B cell (primary cell): ENCODE data around the gene JAK1. TPM values are rescaled to one million over a fixed set of nuclear protein-coding genes. Genes with fewer than 3 reads are reported as not detected.

Experiments
- ATAC-seq: fragments of 200-7000 bp; cut with Tn5 transposase; one replicate; pipeline ENCODE4 v1.10.0; 2021; ENCODE audit warnings: low read depth, mild to moderate bottlenecking, moderate number of reproducible peaks, moderate library complexity
- CTCF ChIA-PET: fragments of 350-600 bp; sonication (Branson Sonifier 250); formaldehyde crosslinking; loops from one replicate; lab custom pipeline; 2021; ENCODE audit warnings: antibody characterized with exemption, inconsistent platforms; lab: Charles Lee
- POLR2A ChIA-PET: fragments of 350-600 bp; sonication (Branson Sonifier 250); formaldehyde crosslinking; loops from one replicate; lab custom pipeline; 2021; ENCODE audit warnings: antibody characterized with exemption; lab: Charles Lee
- DNase-seq: peaks from one replicate; pipeline ENCODE4 v3.0.0; 2013
- H2AFZ ChIP-seq: 2 replicates; pipeline ENCODE4 v1.6.1; 2012; ENCODE audit warnings: mild to moderate bottlenecking, low read depth, low read length; ENCODE audit not compliant: insufficient read depth, poor library complexity, severe bottlenecking
- H3K27ac ChIP-seq, 2 donors: 1 replicate in 1 of 2; 2 replicates in 1 of 2; pipeline ENCODE4 v1.5.1; 2012 to 2013; ENCODE audit warnings: low read length in 2 of 2, mild to moderate bottlenecking in 2 of 2, moderate library complexity in 1 of 2
- H3K27me3 ChIP-seq, 4 experiments: fragments of 200-600 bp in 1 of 4; sonication (generic) in 1 of 4; replicated peaks in 1 of 4; 1 replicate in 2 of 4; 2 replicates in 2 of 4; pipeline versions ENCODE4 v1.6.1 to v1.7.0; 2013 to 2016; ENCODE audit warnings: low read length in 3 of 4, mild to moderate bottlenecking in 2 of 4, mixed read lengths in 1 of 4, moderate library complexity in 1 of 4; ENCODE audit not compliant: insufficient read depth in 4 of 4, control insufficient read depth in 3 of 4; ENCODE audit errors: control extremely low read depth in 1 of 4
- H3K36me3 ChIP-seq, 2 experiments: replicated peaks in 1 of 2; 1 replicate in 1 of 2; 2 replicates in 1 of 2; pipeline versions ENCODE4 v1.6.1 to v1.7.1; 2013; ENCODE audit warnings: low read length in 1 of 2; ENCODE audit not compliant: insufficient read depth in 2 of 2, control insufficient read depth in 1 of 2; ENCODE audit errors: control extremely low read depth in 1 of 2, extremely low read depth in 1 of 2
- H3K4me1 ChIP-seq, 2 donors: fragments of 200-600 bp in 1 of 2; sonication (generic) in 1 of 2; 1 replicate in 1 of 2; 2 replicates in 1 of 2; pipeline versions ENCODE4 v1.5.1 to v1.6.1; 2013 to 2017; ENCODE audit warnings: low read length in 2 of 2; ENCODE audit not compliant: control insufficient read depth in 2 of 2, insufficient read depth in 2 of 2
- H3K4me2 ChIP-seq: replicated peaks from 2 replicates; pipeline ENCODE3; 2012; ENCODE audit warnings: mild to moderate bottlenecking, low read depth, low read length; ENCODE audit not compliant: poor library complexity, severe bottlenecking
- H3K4me3 ChIP-seq, 5 experiments: fragments of 200-600 bp in 1 of 5; sonication (generic) in 1 of 5; 1 replicate in 3 of 5; 2 replicates in 2 of 5; pipeline versions ENCODE4 v1.5.1 to v1.7.0; 2011 to 2016; ENCODE audit warnings: low read length in 4 of 5, mild to moderate bottlenecking in 4 of 5, low read depth in 2 of 5, control low read depth in 1 of 5, moderate library complexity in 1 of 5; ENCODE audit not compliant: insufficient read depth in 1 of 5; ENCODE audit errors: control extremely low read depth in 1 of 5, extremely low read depth in 1 of 5
- H3K79me2 ChIP-seq: fragments of 200-600 bp; sonication (generic); one replicate; pipeline ENCODE4 v1.6.0; 2016; ENCODE audit warnings: low read length; ENCODE audit not compliant: control insufficient read depth, insufficient read depth
- H3K9ac ChIP-seq: fragments of 200-600 bp; sonication (generic); 2 replicates; pipeline ENCODE4 v1.6.1; 2017; ENCODE audit warnings: mild to moderate bottlenecking, low read length, moderate library complexity
- H3K9me3 ChIP-seq, 3 donors: one replicate each; pipeline versions ENCODE4 v1.6.1 to v1.7.1; 2013; ENCODE audit warnings: low read length in 2 of 3; ENCODE audit not compliant: control insufficient read depth in 2 of 3, insufficient read depth in 1 of 3; ENCODE audit errors: control extremely low read depth in 1 of 3
- H4K20me1 ChIP-seq: 2 replicates; pipeline ENCODE4 v1.6.0; 2012; ENCODE audit warnings: mild to moderate bottlenecking, low read length; ENCODE audit not compliant: insufficient read depth, control insufficient read depth, poor library complexity, severe bottlenecking
- H3K27ac Mint-ChIP-seq: one replicate; pipeline ENCODE4 v1.8.0; 2021; ENCODE audit warnings: mixed read lengths
- H3K27me3 Mint-ChIP-seq: one replicate; pipeline ENCODE4 v1.8.0; 2021; ENCODE audit warnings: mixed read lengths
- H3K4me1 Mint-ChIP-seq: one replicate; pipeline ENCODE4 v1.8.0; 2021; ENCODE audit warnings: mixed read lengths
- H3K4me3 Mint-ChIP-seq: one replicate; pipeline ENCODE4 v1.8.0; 2021; ENCODE audit warnings: mixed read lengths
- H3K9me3 Mint-ChIP-seq: one replicate; pipeline ENCODE4 v1.8.0; 2022; ENCODE audit warnings: mixed read lengths; ENCODE audit not compliant: insufficient read depth
- CTCF ChIP-seq: fragments of 200-600 bp; IDR thresholded peaks from one replicate; pipeline ENCODE4 v1.8.0; 2022; ENCODE audit warnings: antibody characterized with exemption, mild to moderate bottlenecking
- EZH2 ChIP-seq: IDR thresholded peaks from 2 replicates; pipeline ENCODE4 v1.6.1; 2012; ENCODE audit warnings: borderline replicate concordance, low read depth, mild to moderate bottlenecking, moderate library complexity, low read length; ENCODE audit not compliant: insufficient read depth, poor library complexity, severe bottlenecking
- WGBS: methylation state at CpG from one replicate; pipeline ENCODE4 v1.1.5; 2013; ENCODE audit warnings: missing lambda C conversion rate; ENCODE audit not compliant: insufficient coverage; 5-methylcytosine and 5-hydroxymethylcytosine counted together
- intact Hi-C: fragments of 100-400 bp; cut with micrococcal nuclease; formaldehyde crosslinking; loops from one replicate; pipeline ENCODE4 v1.10.0; 2022
- polyA plus RNA-seq: library from polyadenylated mRNA; depleted of rRNA; stranded (reverse); fragments of >200 nt; gene quantifications from 2 replicates; pipeline ENCODE4 v1.2.3, GENCODE V29; 2012
- total RNA-seq, 2 donors: library from RNA; stranded (reverse); fragments of 120-200 nt in 1 of 2; gene quantifications; 1 replicate in 1 of 2; 2 replicates in 1 of 2; pipeline versions ENCODE4 v1.2.3 to v1.2.4, GENCODE V29; 2013 to 2022

JAK1 gene
- total and polyA plus RNA-seq, 2 donors (not counting 1 experiment from before 2014, with no cell fraction given): 99.0 to 244 TPM

GRCh38 chr1:64891448-64891825 is 74.9 kb downstream of the JAK1 start:
- no peak overlapping the region for H3K4me3 ChIP-seq
- H3K79me2 ChIP-seq: peaks cover 100% of the 10 kb centered on the region
- Mint-ChIP-seq H3K27ac (no peak overlapping the region), H3K4me3 (peak overlapping the region; percentile 54), H3K27me3 (no peaks in the 10 kb centered on the region), H3K4me1 (peaks cover 91% of the 10 kb centered on the region), H3K9me3 (no peaks in the 10 kb centered on the region)
- no peak overlapping the region for H3K27ac ChIP-seq
- WGBS: 28% methylated on average over 3 of the region's 3 CpGs
- ChIA-PET CTCF (no interaction called here), POLR2A (no interaction called here)
- peaks cover 63 to 86% of the 10 kb centered on the region in 2 donors for H3K4me1 ChIP-seq
- H3K36me3 ChIP-seq: no peaks in the 10 kb centered on the region
- H3K9ac ChIP-seq: no peak overlapping the region
- peaks cover 99% of the 10 kb centered on the region for H4K20me1 ChIP-seq
- DNase-seq: no peak
- TF ChIP-seq CTCF: no peak
- no peak for TF ChIP-seq EZH2
- peak overlapping the region; percentile 9 for H3K4me2 ChIP-seq
- no peaks in the 10 kb centered on the region for H3K27me3 ChIP-seq
- intact Hi-C loops: loop anchor here (2.0 kb wide), 1 partner anchor 15 kb away; no protein-coding TSS in a partner anchor
- ATAC-seq: no peak
- no peak overlapping the region for H2AFZ ChIP-seq
- H3K9me3 ChIP-seq: no peaks in the 10 kb centered on the region

GRCh38 chr1:64890699-64891447 is 75.5 kb downstream of the JAK1 start:
- Histone ChIP-seq H3K36me3 (no peaks in the 10 kb centered on the region), H3K9ac (no peak overlapping the region), H3K4me2 (no peak overlapping the region), H3K27me3 (no peaks in the 10 kb centered on the region), H3K4me3 (no peak overlapping the region), H4K20me1 (peaks cover 99% of the 10 kb centered on the region), H3K4me1 (peaks cover 57 to 80% of the 10 kb centered on the region in 2 donors), H3K27ac (no peak overlapping the region), H3K9me3 (no peaks in the 10 kb centered on the region), H2AFZ (no peak overlapping the region), H3K79me2 (peaks cover 100% of the 10 kb centered on the region)
- DNase-seq: no peak
- H3K4me3 Mint-ChIP-seq: peak overlapping the region; percentile 54
- intact Hi-C loops: loop anchor here (2.0 kb wide), 1 partner anchor 16 kb away; no protein-coding TSS in a partner anchor
- WGBS: 91% methylated on average over 5 of the region's 10 CpGs
- TF ChIP-seq EZH2 (no peak), CTCF (no peak)
- peaks cover 91% of the 10 kb centered on the region for H3K4me1 Mint-ChIP-seq
- POLR2A ChIA-PET: no interaction called here
- CTCF ChIA-PET: no interaction called here
- no peak overlapping the region for H3K27ac Mint-ChIP-seq
- H3K27me3 Mint-ChIP-seq: no peaks in the 10 kb centered on the region
- H3K9me3 Mint-ChIP-seq: no peaks in the 10 kb centered on the region
- no peak for ATAC-seq
